K562 (cell line): ENCODE measurements around the gene ZNF689. TPM values are rescaled to one million over a fixed set of nuclear protein-coding genes. Genes with fewer than 3 reads are reported as not detected.

Experiments
- polyA plus RNA-seq, 8 experiments: library from polyadenylated mRNA; depleted of rRNA in 4 of 8; stranded (reverse) in 5 of 8; unstranded in 3 of 8; fragments of >200 nt; fragmentation: Nextera tagmentation in 2 of 8; fragmentation: Illumina TruSeq in 1 of 8; extraction: Ambion mirVana in 2 of 8; extraction: Trizol in 1 of 8; gene quantifications; 2 replicates each; pipeline versions ENCODE4 v1.2.1 to v1.2.3, GENCODE V29; 2011 to 2014; ENCODE audit warnings: inconsistent platforms in 1 of 8, missing spikeins in 1 of 8
- small RNA-seq: library from RNA; depleted of rRNA; stranded (forward); fragments of <200 nt; gene quantifications from one replicate; pipeline ENCODE3, GENCODE V24; 2014
- total RNA-seq, 7 experiments: library from RNA; depleted of rRNA in 6 of 7; stranded (reverse); fragments of >200 nt in 6 of 7; fragmentation: Illumina TruSeq in 2 of 7; extraction: Trizol in 2 of 7; gene quantifications; 2 replicates each; pipeline versions ENCODE4 v1.2.1 to v1.2.3, GENCODE V29; 2011 to 2021; ENCODE audit warnings: low replicate concordance in 1 of 7

ZNF689 gene
- total and polyA plus RNA-seq, 9 of the 15 experiments (the other 6 are each of a cell fraction or from before 2014, with no cell fraction given): 5.4 to 15.4 (median 10.8) TPM

Small RNA genes lying within 50 kb of the gene (small RNA-seq; reads per million reads assigned to genes)
- gene AC093249.1 (not detected), gene AC093249.4 (not detected)

Other genes with a start within 250 kb of the ZNF689 start
Only the 7 nearest of the 20 such genes appear.
- gene ZNF768, start 83.8 kb downstream of the ZNF689 start, total RNA-seq (2014; rRNA removed): 39.7 and 58.9 TPM in 2 replicates
- 14.7 and 15.2 TPM in 2 replicates for gene ZNF768, start 83.8 kb downstream of the ZNF689 start, total RNA-seq (2014; rRNA removed; fragmentation: Illumina TruSeq; extraction: Trizol)
- gene ZNF768, start 83.8 kb downstream of the ZNF689 start, total RNA-seq (2015; rRNA removed; fragmentation: Illumina TruSeq; extraction: Trizol): 42.3 and 45.8 TPM in 2 replicates
- 41.3 and 50.7 TPM in 2 replicates for gene ZNF768, start 83.8 kb downstream of the ZNF689 start, total RNA-seq (2021)
- 22.1 and 32.8 TPM in 2 replicates for gene ZNF768, start 83.8 kb downstream of the ZNF689 start, polyA plus RNA-seq (2011; rRNA removed)
- 26.9 and 40.9 TPM in 2 replicates for gene ZNF768, start 83.8 kb downstream of the ZNF689 start, polyA plus RNA-seq (2014; fragmentation: Illumina TruSeq; extraction: Trizol)
- under 1 TPM; 0.13 to 0.17 TPM for gene ZNF768, start 83.8 kb downstream of the ZNF689 start, polyA plus RNA-seq (2014; fragmentation: Nextera tagmentation; extraction: Ambion mirVana)
- 47.8 and 49.6 TPM in 2 replicates for gene ZNF768, start 83.8 kb downstream of the ZNF689 start, polyA plus RNA-seq (2014; rRNA removed)
- gene ZNF747, start 75.5 kb downstream of the ZNF689 start, total RNA-seq (2014; rRNA removed): 1.5 and 3.3 TPM in 2 replicates
- gene ZNF747, start 75.5 kb downstream of the ZNF689 start, total RNA-seq (2014; rRNA removed; fragmentation: Illumina TruSeq; extraction: Trizol): 1.0 and 1.3 TPM in 2 replicates
- 2.0 and 2.1 TPM in 2 replicates for gene ZNF747, start 75.5 kb downstream of the ZNF689 start, total RNA-seq (2015; rRNA removed; fragmentation: Illumina TruSeq; extraction: Trizol)
- gene ZNF747, start 75.5 kb downstream of the ZNF689 start, total RNA-seq (2021): 3.2 and 3.4 TPM in 2 replicates
- gene ZNF747, start 75.5 kb downstream of the ZNF689 start, polyA plus RNA-seq (2011; rRNA removed): 1.9 and 2.8 TPM in 2 replicates
- gene ZNF747, start 75.5 kb downstream of the ZNF689 start, polyA plus RNA-seq (2014; fragmentation: Illumina TruSeq; extraction: Trizol): 1.5 and 1.9 TPM in 2 replicates
- under 1 TPM; 0.14 to 0.27 TPM for gene ZNF747, start 75.5 kb downstream of the ZNF689 start, polyA plus RNA-seq (2014; fragmentation: Nextera tagmentation; extraction: Ambion mirVana)
- gene ZNF747, start 75.5 kb downstream of the ZNF689 start, polyA plus RNA-seq (2014; rRNA removed): 1.7 and 3.3 TPM in 2 replicates
- gene ZNF764, start 52.0 kb downstream of the ZNF689 start, total RNA-seq (2014; rRNA removed): 9.5 and 9.8 TPM in 2 replicates
- 2.4 and 2.5 TPM in 2 replicates for gene ZNF764, start 52.0 kb downstream of the ZNF689 start, total RNA-seq (2014; rRNA removed; fragmentation: Illumina TruSeq; extraction: Trizol)
- 4.1 and 4.6 TPM in 2 replicates for gene ZNF764, start 52.0 kb downstream of the ZNF689 start, total RNA-seq (2015; rRNA removed; fragmentation: Illumina TruSeq; extraction: Trizol)
- gene ZNF764, start 52.0 kb downstream of the ZNF689 start, total RNA-seq (2021): 10.1 and 11.1 TPM in 2 replicates
- gene ZNF764, start 52.0 kb downstream of the ZNF689 start, polyA plus RNA-seq (2011; rRNA removed): 3.9 and 7.1 TPM in 2 replicates
- 4.1 and 4.3 TPM in 2 replicates for gene ZNF764, start 52.0 kb downstream of the ZNF689 start, polyA plus RNA-seq (2014; fragmentation: Illumina TruSeq; extraction: Trizol)
- gene ZNF764, start 52.0 kb downstream of the ZNF689 start, polyA plus RNA-seq (2014; fragmentation: Nextera tagmentation; extraction: Ambion mirVana): under 1 TPM; 0.69 to 0.81 TPM
- gene ZNF764, start 52.0 kb downstream of the ZNF689 start, polyA plus RNA-seq (2014; rRNA removed): 8.7 and 10.0 TPM in 2 replicates
- gene ZNF688, start 38.7 kb downstream of the ZNF689 start, total RNA-seq (2014; rRNA removed): 7.7 and 12.9 TPM in 2 replicates
- gene ZNF688, start 38.7 kb downstream of the ZNF689 start, total RNA-seq (2014; rRNA removed; fragmentation: Illumina TruSeq; extraction: Trizol): 1.4 and 2.8 TPM in 2 replicates
- gene ZNF688, start 38.7 kb downstream of the ZNF689 start, total RNA-seq (2015; rRNA removed; fragmentation: Illumina TruSeq; extraction: Trizol): 4.1 and 5.2 TPM in 2 replicates
- gene ZNF688, start 38.7 kb downstream of the ZNF689 start, total RNA-seq (2021): 4.5 and 5.1 TPM in 2 replicates
- gene ZNF688, start 38.7 kb downstream of the ZNF689 start, polyA plus RNA-seq (2011; rRNA removed): 2.4 TPM in 2 replicates
- gene ZNF688, start 38.7 kb downstream of the ZNF689 start, polyA plus RNA-seq (2014; fragmentation: Illumina TruSeq; extraction: Trizol): 5.4 and 7.0 TPM in 2 replicates
- gene ZNF688, start 38.7 kb downstream of the ZNF689 start, polyA plus RNA-seq (2014; fragmentation: Nextera tagmentation; extraction: Ambion mirVana): under 1 TPM; 0.48 TPM
- gene ZNF688, start 38.7 kb downstream of the ZNF689 start, polyA plus RNA-seq (2014; rRNA removed): 4.6 and 12.5 TPM in 2 replicates
- gene ZNF785, start 24.7 kb downstream of the ZNF689 start, total RNA-seq (2014; rRNA removed): 6.9 and 7.2 TPM in 2 replicates
- gene ZNF785, start 24.7 kb downstream of the ZNF689 start, total RNA-seq (2014; rRNA removed; fragmentation: Illumina TruSeq; extraction: Trizol): 4.6 and 4.8 TPM in 2 replicates
- 6.2 and 6.4 TPM in 2 replicates for gene ZNF785, start 24.7 kb downstream of the ZNF689 start, total RNA-seq (2015; rRNA removed; fragmentation: Illumina TruSeq; extraction: Trizol)
- 9.7 and 11.6 TPM in 2 replicates for gene ZNF785, start 24.7 kb downstream of the ZNF689 start, total RNA-seq (2021)
- 10.6 and 12.4 TPM in 2 replicates for gene ZNF785, start 24.7 kb downstream of the ZNF689 start, polyA plus RNA-seq (2011; rRNA removed)
- 4.7 and 5.0 TPM in 2 replicates for gene ZNF785, start 24.7 kb downstream of the ZNF689 start, polyA plus RNA-seq (2014; fragmentation: Illumina TruSeq; extraction: Trizol)
- under 1 TPM; 0.64 to 0.70 TPM for gene ZNF785, start 24.7 kb downstream of the ZNF689 start, polyA plus RNA-seq (2014; fragmentation: Nextera tagmentation; extraction: Ambion mirVana)
- gene ZNF785, start 24.7 kb downstream of the ZNF689 start, polyA plus RNA-seq (2014; rRNA removed): 11.0 and 12.4 TPM in 2 replicates
- 15.6 and 20.2 TPM in 2 replicates for gene PRR14, start 40.6 kb upstream of the ZNF689 start, total RNA-seq (2014; rRNA removed)
- gene PRR14, start 40.6 kb upstream of the ZNF689 start, total RNA-seq (2014; rRNA removed; fragmentation: Illumina TruSeq; extraction: Trizol): 6.5 and 6.8 TPM in 2 replicates
- 11.5 and 12.5 TPM in 2 replicates for gene PRR14, start 40.6 kb upstream of the ZNF689 start, total RNA-seq (2015; rRNA removed; fragmentation: Illumina TruSeq; extraction: Trizol)
- gene PRR14, start 40.6 kb upstream of the ZNF689 start, total RNA-seq (2021): 62.1 and 63.1 TPM in 2 replicates
- gene PRR14, start 40.6 kb upstream of the ZNF689 start, polyA plus RNA-seq (2011; rRNA removed): 10.0 and 13.0 TPM in 2 replicates
- 23.8 and 38.3 TPM in 2 replicates for gene PRR14, start 40.6 kb upstream of the ZNF689 start, polyA plus RNA-seq (2014; fragmentation: Illumina TruSeq; extraction: Trizol)
- gene PRR14, start 40.6 kb upstream of the ZNF689 start, polyA plus RNA-seq (2014; fragmentation: Nextera tagmentation; extraction: Ambion mirVana): 1 to 10 TPM; 2.2 to 2.3 TPM
- gene PRR14, start 40.6 kb upstream of the ZNF689 start, polyA plus RNA-seq (2014; rRNA removed): 20.5 and 26.7 TPM in 2 replicates
- 13.1 and 19.0 TPM in 2 replicates for gene FBRS, start 48.0 kb upstream of the ZNF689 start, total RNA-seq (2014; rRNA removed)
- 6.9 and 8.1 TPM in 2 replicates for gene FBRS, start 48.0 kb upstream of the ZNF689 start, total RNA-seq (2014; rRNA removed; fragmentation: Illumina TruSeq; extraction: Trizol)
- 15.6 and 17.9 TPM in 2 replicates for gene FBRS, start 48.0 kb upstream of the ZNF689 start, total RNA-seq (2015; rRNA removed; fragmentation: Illumina TruSeq; extraction: Trizol)
- 50.1 and 59.5 TPM in 2 replicates for gene FBRS, start 48.0 kb upstream of the ZNF689 start, total RNA-seq (2021)
- 5.4 and 11.8 TPM in 2 replicates for gene FBRS, start 48.0 kb upstream of the ZNF689 start, polyA plus RNA-seq (2011; rRNA removed)
- 21.7 and 32.6 TPM in 2 replicates for gene FBRS, start 48.0 kb upstream of the ZNF689 start, polyA plus RNA-seq (2014; fragmentation: Illumina TruSeq; extraction: Trizol)
- gene FBRS, start 48.0 kb upstream of the ZNF689 start, polyA plus RNA-seq (2014; fragmentation: Nextera tagmentation; extraction: Ambion mirVana): under 1 TPM; 0.32 to 0.46 TPM
- gene FBRS, start 48.0 kb upstream of the ZNF689 start, polyA plus RNA-seq (2014; rRNA removed): 21.9 and 25.1 TPM in 2 replicates